Smooth muscle cell of the brain vasculature (primary cell): Measurements from ENCODE around the gene RAI1.
A peak's percentile ranks its signal among the peaks of the same experiment; 100 is the strongest.

Experiments used
- DNase-seq: peaks from one replicate; pipeline ENCODE4 v3.0.0-alpha.2; 2012; ENCODE audit warnings: low read depth, low spot score

The RAI1 gene

GRCh38 chr17:17815436-17816200, 134.4 kb downstream of the RAI1 start:
- DNase-seq, result no peak

- no peak for DNase-seq
Observed at GRCh38 chr17:17816240-17816814, 135.1 kb downstream of the RAI1 start.

GRCh38 chr17:17816831-17817551, 135.7 kb downstream of the RAI1 start:
- DNase-seq, result no peak

GRCh38 chr17:17817552-17817947, 136.3 kb downstream of the RAI1 start:
- DNase-seq, result no peak

GRCh38 chr17:17818088-17818526, 136.8 kb downstream of the RAI1 start:
- DNase-seq, result no peak

- no peak for DNase-seq
Observed at GRCh38 chr17:17819111-17819510, 137.9 kb downstream of the RAI1 start.

GRCh38 chr17:17819561-17819995, 138.3 kb downstream of the RAI1 start:
- peak; percentile 90 for DNase-seq

GRCh38 chr17:17820046-17820445, 138.8 kb downstream of the RAI1 start:
- no peak for DNase-seq

- no peak for DNase-seq
Observed at GRCh38 chr17:17820463-17821158, 139.4 kb downstream of the RAI1 start.

- DNase-seq, result no peak
Observed at GRCh38 chr17:17822189-17822588, 140.9 kb downstream of the RAI1 start.

GRCh38 chr17:17822616-17823015, 141.4 kb downstream of the RAI1 start:
- no peak for DNase-seq

- no peak for DNase-seq
Observed at GRCh38 chr17:17823433-17824118, 142.3 kb downstream of the RAI1 start.

GRCh38 chr17:17824119-17824782, 143.0 kb downstream of the RAI1 start:
- DNase-seq, result no peak

- DNase-seq, result no peak
Observed at GRCh38 chr17:17824783-17825614, 143.7 kb downstream of the RAI1 start.

GRCh38 chr17:17826342-17826713, 145.1 kb downstream of the RAI1 start:
- no peak for DNase-seq

GRCh38 chr17:17826942-17827785, 145.9 kb downstream of the RAI1 start:
- no peak for DNase-seq

- DNase-seq, result no peak
Observed at GRCh38 chr17:17827826-17828621, 146.8 kb downstream of the RAI1 start.

GRCh38 chr17:17830269-17830567, 149.0 kb downstream of the RAI1 start:
- DNase-seq, result no peak
